Measurements from ENCODE around the gene CERS3.

GRCh38 chr15:100434038-100434437, 94.7 kb downstream of the CERS3 start:
- no peak for TF ChIP-seq CTCF (IDR thresholded peaks at IDR 0.05)
- no peak for TF ChIP-seq POLR2A (IDR thresholded peaks at IDR 0.05)

All from lower leg skin (tissue), 3 donors.